ENCODE results near the gene MTHFS. TPM values are rescaled to one million over a fixed set of nuclear protein-coding genes. Genes with fewer than 3 reads are reported as not detected.

Gene MTHFS
- polyA plus RNA-seq, 1 donor from 2014 or later = 9.0 TPM

- Histone ChIP-seq H3K79me2 (replicated peaks; ENCODE audit: insufficient read depth, low read length) (no peaks in the 10 kb centered on the region), H3K36me3 (ENCODE audit: insufficient read depth, low read length) (no peaks in the 10 kb centered on the region), H3K9ac (ENCODE audit: low read length) (no peak overlapping the region), H3K4me3 (ENCODE audit: low read length) (no peak overlapping the region), H3K27me3 (ENCODE audit: insufficient read depth, low read depth, low read length) (no peaks in the 10 kb centered on the region), H3F3A (ENCODE audit: insufficient read depth, low read length, poor library complexity, severe bottlenecking) (no peaks in the 10 kb centered on the region), H3K9me2 (ENCODE audit: insufficient read depth, low read length) (no peaks in the 10 kb centered on the region), H3K4me2 (ENCODE audit: low read length) (no peak overlapping the region), H2AFZ (ENCODE audit: low read depth, low read length) (no peak overlapping the region), H3K27ac (ENCODE audit: low read length) (no peak overlapping the region), H3K9me3 (ENCODE audit: low read length) (no peaks in the 10 kb centered on the region), H4K20me1 (ENCODE audit: insufficient read depth) (no peaks in the 10 kb centered on the region)
- TF ChIP-seq EP300 (conservative IDR thresholded peaks at IDR 0.05; ENCODE audit: poor library complexity, severe bottlenecking) = no peak
- no peak for TF ChIP-seq MXI1 (conservative IDR thresholded peaks at IDR 0.05; ENCODE audit: poor library complexity, severe bottlenecking)
- no peak for TF ChIP-seq EZH2 (IDR thresholded peaks at IDR 0.05; ENCODE audit: borderline replicate concordance, insufficient read depth, low read length, poor library complexity, severe bottlenecking)
- no peak for TF ChIP-seq CTCF (IDR thresholded peaks at IDR 0.05; ENCODE audit: poor library complexity, severe bottlenecking)
- TF ChIP-seq SMC3 (conservative IDR thresholded peaks at IDR 0.05; ENCODE audit: poor library complexity) = no peak
- no peak for TF ChIP-seq REST (IDR thresholded peaks at IDR 0.05; ENCODE audit: borderline replicate concordance)
- TF ChIP-seq RAD21 (conservative IDR thresholded peaks at IDR 0.05) = no peak
- TF ChIP-seq TAF1 (IDR thresholded peaks at IDR 0.05; ENCODE audit: low read depth) = no peak
- TF ChIP-seq POLR2AphosphoS5 (IDR thresholded peaks at IDR 0.05) = no peak
Observed at GRCh38 chr15:79834495-79834894, 62.3 kb downstream of the MTHFS start.

- TF ChIP-seq RAD21 (conservative IDR thresholded peaks at IDR 0.05) = no peak
- TF ChIP-seq TAF1 (IDR thresholded peaks at IDR 0.05; ENCODE audit: low read depth) = no peak
- TF ChIP-seq EP300 (conservative IDR thresholded peaks at IDR 0.05; ENCODE audit: poor library complexity, severe bottlenecking) = no peak
- TF ChIP-seq MXI1 (conservative IDR thresholded peaks at IDR 0.05; ENCODE audit: poor library complexity, severe bottlenecking) = no peak
- no peak for TF ChIP-seq REST (IDR thresholded peaks at IDR 0.05; ENCODE audit: borderline replicate concordance)
- TF ChIP-seq SMC3 (conservative IDR thresholded peaks at IDR 0.05; ENCODE audit: poor library complexity) = no peak
- no peak for TF ChIP-seq EZH2 (IDR thresholded peaks at IDR 0.05; ENCODE audit: borderline replicate concordance, insufficient read depth, low read length, poor library complexity, severe bottlenecking)
- no peak for TF ChIP-seq POLR2AphosphoS5 (IDR thresholded peaks at IDR 0.05)
- no peak for TF ChIP-seq CTCF (IDR thresholded peaks at IDR 0.05; ENCODE audit: poor library complexity, severe bottlenecking)
- Histone ChIP-seq H3F3A (ENCODE audit: insufficient read depth, low read length, poor library complexity, severe bottlenecking) (no peaks in the 10 kb centered on the region), H3K79me2 (replicated peaks; ENCODE audit: insufficient read depth, low read length) (no peaks in the 10 kb centered on the region), H2AFZ (ENCODE audit: low read depth, low read length) (no peak overlapping the region), H3K4me2 (ENCODE audit: low read length) (no peak overlapping the region), H3K36me3 (ENCODE audit: insufficient read depth, low read length) (no peaks in the 10 kb centered on the region), H3K27ac (ENCODE audit: low read length) (no peak overlapping the region), H3K4me3 (ENCODE audit: low read length) (no peak overlapping the region), H3K27me3 (ENCODE audit: insufficient read depth, low read depth, low read length) (no peaks in the 10 kb centered on the region), H3K9me3 (ENCODE audit: low read length) (no peaks in the 10 kb centered on the region), H4K20me1 (ENCODE audit: insufficient read depth) (no peaks in the 10 kb centered on the region), H3K9me2 (ENCODE audit: insufficient read depth, low read length) (no peaks in the 10 kb centered on the region), H3K9ac (ENCODE audit: low read length) (no peak overlapping the region)
Observed at GRCh38 chr15:79832367-79833120, 64.3 kb downstream of the MTHFS start.
